ENCODE measurements around the gene DDX18. TPM values are rescaled to one million over a fixed set of nuclear protein-coding genes. Genes with fewer than 3 reads are reported as not detected.

DDX18 gene
- 10 to 100 TPM; 37.3 to 64.1 (median 47.8) TPM for total RNA-seq

GRCh38 chr2:117814417-117815264 lies at the start of gene DDX18:
TSS of gene DDX18 (plus strand) at chr2:117814691. CDS start at chr2:117814778, 87 bp downstream.
- peaks cover 7 to 24% of the 10 kb centered on the region in 2 donors for H3K36me3 ChIP-seq
- peaks cover 8 to 33% (median 9%) of the 10 kb centered on the region in 3 donors for H3K4me1 ChIP-seq
- no peaks in the 10 kb centered on the region for H3K9me3 ChIP-seq
- peak within 1 kb of the TSS; percentile 52 to 82 for H3K4me3 ChIP-seq
- no peaks in the 10 kb centered on the region for H3K27me3 ChIP-seq
- TF ChIP-seq CTCF (IDR thresholded peaks at IDR 0.05) (peak; percentile 96 to 99 (median 98)), EP300 (IDR thresholded peaks at IDR 0.05) (no peak), POLR2A (IDR thresholded peaks at IDR 0.05) (peak; percentile 26 to 50), POLR2AphosphoS5 (IDR thresholded peaks at IDR 0.05) (peak; percentile 91)
- peak within 1 kb of the TSS; percentile 64 to 93 (median 90) for H3K27ac ChIP-seq
- ATAC-seq, result peak; percentile 98
- WGBS, 2 donors (ENCODE audit: low coverage in 1 of 2), result 0 to 1% methylated on average over 17 to 22 of the region's 57 CpGs

GRCh38 chr2:117770730-117771129 lies 43.8 kb upstream of the DDX18 start:
- Histone ChIP-seq H3K27ac (no peak overlapping the region), H3K4me3 (no peak overlapping the region), H3K9me3 (no peaks in the 10 kb centered on the region), H3K27me3 (no peaks in the 10 kb centered on the region), H3K36me3 (no peaks in the 10 kb centered on the region), H3K4me1 (no peaks in the 10 kb centered on the region)
- WGBS, 2 donors (ENCODE audit: low coverage in 1 of 2), result 33 to 80% methylated on average over 1 of the region's 1 CpG
- TF ChIP-seq EP300 (IDR thresholded peaks at IDR 0.05) (no peak), POLR2A (IDR thresholded peaks at IDR 0.05) (no peak), CTCF (IDR thresholded peaks at IDR 0.05) (no peak)
- no peak for ATAC-seq

- H3K36me3 ChIP-seq, result no peaks in the 10 kb centered on the region
- peak in 1 of 4 experiments; percentile 42 for TF ChIP-seq CTCF (IDR thresholded peaks at IDR 0.05)
- no peak for TF ChIP-seq POLR2A (IDR thresholded peaks at IDR 0.05)
- H3K9me3 ChIP-seq, result no peaks in the 10 kb centered on the region
- H3K27me3 ChIP-seq, result no peaks in the 10 kb centered on the region
- no peak for ATAC-seq
- H3K4me3 ChIP-seq, result no peak overlapping the region
- WGBS, 2 donors (ENCODE audit: low coverage in 1 of 2), result 29 to 40% methylated on average over 3 to 4 of the region's 4 CpGs
- H3K27ac ChIP-seq, result no peak overlapping the region
- no peaks in the 10 kb centered on the region for H3K4me1 ChIP-seq
Measured at GRCh38 chr2:117771969-117772630, 42.4 kb upstream of the DDX18 start.

- Histone ChIP-seq H3K36me3 (no peaks in the 10 kb centered on the region), H3K4me1 (no peaks in the 10 kb centered on the region), H3K9me3 (no peaks in the 10 kb centered on the region), H3K4me3 (no peak overlapping the region), H3K27me3 (no peaks in the 10 kb centered on the region), H3K27ac (no peak overlapping the region)
- 40 to 56% methylated on average over 1 of the region's 1 CpG for WGBS, 2 donors (ENCODE audit: low coverage in 1 of 2)
- TF ChIP-seq EP300 (IDR thresholded peaks at IDR 0.05) (no peak), POLR2A (IDR thresholded peaks at IDR 0.05) (no peak), CTCF (IDR thresholded peaks at IDR 0.05) (no peak), POLR2AphosphoS5 (IDR thresholded peaks at IDR 0.05) (no peak)
- no peak for ATAC-seq
Measured at GRCh38 chr2:117774716-117775115, 39.8 kb upstream of the DDX18 start.
